SW 1271 (cell line): Measurements from ENCODE around the gene ARHGAP21.

Source experiments
- DNase-seq, 2 experiments: peaks; one replicate each; lab custom pipeline; 2025; lab: John Stamatoyannopoulos, UW

Gene ARHGAP21

GRCh38 chr10:24533981-24534380, 189.7 kb downstream of the ARHGAP21 start:
- DNase-seq: no peak
